Ovary (tissue), 3 donors: ENCODE data around the gene ATP13A3.

ENCODE experiments used
- EP300 ChIP-seq: sonication (generic); formaldehyde crosslinking; IDR thresholded peaks from one replicate; pipeline ENCODE4 v1.6.1; 2017; ENCODE audit warnings: antibody characterized with exemption
- TF ChIP-seq, protein P1 (sequence below), 3 donors: fragments of 450-650 bp in 2 of 3; fragments of 200-600 bp in 1 of 3; IDR thresholded peaks; one replicate each; pipeline versions ENCODE4 v1.5.1 to v1.8.0; 2016 to 2022; ENCODE audit warnings: antibody characterized with exemption in 3 of 3, mild to moderate bottlenecking in 1 of 3
- donor health status: DM: no; HTN: no; CAD: no.

DNA sequence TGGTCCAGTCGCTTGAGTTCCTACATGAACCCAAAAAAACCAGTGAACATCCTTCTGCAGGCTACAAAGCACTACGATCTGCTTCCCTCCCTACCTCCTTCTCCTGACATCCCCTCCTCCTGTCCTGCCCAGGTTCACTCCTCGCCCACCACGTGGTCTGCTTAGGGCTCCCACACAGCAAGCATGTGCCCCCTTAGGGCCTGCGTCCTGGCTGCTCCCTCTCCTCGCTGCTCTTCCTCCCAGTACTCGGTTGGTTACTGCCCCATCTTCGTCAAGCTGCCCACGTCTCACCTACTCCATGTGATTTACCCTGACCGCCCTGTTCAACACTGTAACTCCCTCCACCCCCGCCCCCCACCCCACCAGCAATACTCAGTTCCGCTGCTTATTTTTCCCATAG lies 20.8 kb upstream of the ATP13A3 start:
- TF ChIP-seq, protein P1, sequence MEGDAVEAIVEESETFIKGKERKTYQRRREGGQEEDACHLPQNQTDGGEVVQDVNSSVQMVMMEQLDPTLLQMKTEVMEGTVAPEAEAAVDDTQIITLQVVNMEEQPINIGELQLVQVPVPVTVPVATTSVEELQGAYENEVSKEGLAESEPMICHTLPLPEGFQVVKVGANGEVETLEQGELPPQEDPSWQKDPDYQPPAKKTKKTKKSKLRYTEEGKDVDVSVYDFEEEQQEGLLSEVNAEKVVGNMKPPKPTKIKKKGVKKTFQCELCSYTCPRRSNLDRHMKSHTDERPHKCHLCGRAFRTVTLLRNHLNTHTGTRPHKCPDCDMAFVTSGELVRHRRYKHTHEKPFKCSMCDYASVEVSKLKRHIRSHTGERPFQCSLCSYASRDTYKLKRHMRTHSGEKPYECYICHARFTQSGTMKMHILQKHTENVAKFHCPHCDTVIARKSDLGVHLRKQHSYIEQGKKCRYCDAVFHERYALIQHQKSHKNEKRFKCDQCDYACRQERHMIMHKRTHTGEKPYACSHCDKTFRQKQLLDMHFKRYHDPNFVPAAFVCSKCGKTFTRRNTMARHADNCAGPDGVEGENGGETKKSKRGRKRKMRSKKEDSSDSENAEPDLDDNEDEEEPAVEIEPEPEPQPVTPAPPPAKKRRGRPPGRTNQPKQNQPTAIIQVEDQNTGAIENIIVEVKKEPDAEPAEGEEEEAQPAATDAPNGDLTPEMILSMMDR (IDR thresholded peaks at IDR 0.05): no peak
- TF ChIP-seq EP300: no peak
